ENCODE measurements around the gene SLIT3.

DNA sequence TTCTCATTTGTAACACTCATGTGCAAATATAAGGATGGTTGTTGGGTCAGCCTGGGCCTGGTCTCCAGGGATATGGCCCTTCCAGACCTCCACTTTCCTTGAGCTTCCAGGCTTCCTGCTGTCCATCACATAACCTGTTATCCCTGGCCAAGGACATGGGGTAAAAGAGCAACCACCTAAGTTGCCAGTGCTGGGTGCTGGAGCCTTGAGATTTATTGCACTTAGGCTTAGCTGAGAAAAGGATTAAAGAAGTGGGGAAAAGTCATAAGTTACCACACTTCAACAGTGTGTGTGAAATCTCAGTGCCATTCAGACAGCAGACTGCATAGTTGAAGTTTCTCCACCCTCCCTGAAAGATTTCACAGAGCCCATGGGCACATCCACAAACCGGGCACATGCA lies 663.1 kb downstream of the SLIT3 start:
- TF ChIP-seq, protein P1, sequence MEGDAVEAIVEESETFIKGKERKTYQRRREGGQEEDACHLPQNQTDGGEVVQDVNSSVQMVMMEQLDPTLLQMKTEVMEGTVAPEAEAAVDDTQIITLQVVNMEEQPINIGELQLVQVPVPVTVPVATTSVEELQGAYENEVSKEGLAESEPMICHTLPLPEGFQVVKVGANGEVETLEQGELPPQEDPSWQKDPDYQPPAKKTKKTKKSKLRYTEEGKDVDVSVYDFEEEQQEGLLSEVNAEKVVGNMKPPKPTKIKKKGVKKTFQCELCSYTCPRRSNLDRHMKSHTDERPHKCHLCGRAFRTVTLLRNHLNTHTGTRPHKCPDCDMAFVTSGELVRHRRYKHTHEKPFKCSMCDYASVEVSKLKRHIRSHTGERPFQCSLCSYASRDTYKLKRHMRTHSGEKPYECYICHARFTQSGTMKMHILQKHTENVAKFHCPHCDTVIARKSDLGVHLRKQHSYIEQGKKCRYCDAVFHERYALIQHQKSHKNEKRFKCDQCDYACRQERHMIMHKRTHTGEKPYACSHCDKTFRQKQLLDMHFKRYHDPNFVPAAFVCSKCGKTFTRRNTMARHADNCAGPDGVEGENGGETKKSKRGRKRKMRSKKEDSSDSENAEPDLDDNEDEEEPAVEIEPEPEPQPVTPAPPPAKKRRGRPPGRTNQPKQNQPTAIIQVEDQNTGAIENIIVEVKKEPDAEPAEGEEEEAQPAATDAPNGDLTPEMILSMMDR (IDR thresholded peaks at IDR 0.05 in 2 of 3, conservative IDR thresholded peaks at IDR 0.05 in 1 of 3; ENCODE audit: borderline replicate concordance in 1 of 3, insufficient read depth in 1 of 3, low read depth in 2 of 3, low read length in 2 of 3): no peak
- TF ChIP-seq POLR2A (IDR thresholded peaks at IDR 0.05; ENCODE audit: borderline replicate concordance, extremely low read depth, insufficient read depth, insufficient read length) (no peak), POLR2AphosphoS5 (IDR thresholded peaks at IDR 0.05; ENCODE audit: low read depth, low read length) (no peak)
- TF ChIP-seq, protein P2, sequence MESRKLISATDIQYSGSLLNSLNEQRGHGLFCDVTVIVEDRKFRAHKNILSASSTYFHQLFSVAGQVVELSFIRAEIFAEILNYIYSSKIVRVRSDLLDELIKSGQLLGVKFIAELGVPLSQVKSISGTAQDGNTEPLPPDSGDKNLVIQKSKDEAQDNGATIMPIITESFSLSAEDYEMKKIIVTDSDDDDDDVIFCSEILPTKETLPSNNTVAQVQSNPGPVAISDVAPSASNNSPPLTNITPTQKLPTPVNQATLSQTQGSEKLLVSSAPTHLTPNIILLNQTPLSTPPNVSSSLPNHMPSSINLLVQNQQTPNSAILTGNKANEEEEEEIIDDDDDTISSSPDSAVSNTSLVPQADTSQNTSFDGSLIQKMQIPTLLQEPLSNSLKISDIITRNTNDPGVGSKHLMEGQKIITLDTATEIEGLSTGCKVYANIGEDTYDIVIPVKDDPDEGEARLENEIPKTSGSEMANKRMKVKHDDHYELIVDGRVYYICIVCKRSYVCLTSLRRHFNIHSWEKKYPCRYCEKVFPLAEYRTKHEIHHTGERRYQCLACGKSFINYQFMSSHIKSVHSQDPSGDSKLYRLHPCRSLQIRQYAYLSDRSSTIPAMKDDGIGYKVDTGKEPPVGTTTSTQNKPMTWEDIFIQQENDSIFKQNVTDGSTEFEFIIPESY (IDR thresholded peaks at IDR 0.05; ENCODE audit: extremely low read depth, insufficient replicate concordance, low read length): no peak

Data from HCT116 (cell line).